AG04450 (cell line): ENCODE results near the gene TPP2. TPM values are rescaled to one million over a fixed set of nuclear protein-coding genes. Genes with fewer than 3 reads are reported as not detected.
A peak's percentile ranks its signal among the peaks of the same experiment; 100 is the strongest.

Source experiments
- CTCF ChIA-PET: fragments of 300-600, 350-600 bp; formaldehyde crosslinking; extraction: SDS; loops from one replicate; lab custom pipeline; 2022; ENCODE audit warnings: antibody characterized with exemption, inconsistent platforms; lab: Charles Lee
- POLR2A ChIA-PET: fragments of 350-600 bp; formaldehyde crosslinking; extraction: SDS; loops from one replicate; lab custom pipeline; 2021; ENCODE audit warnings: antibody characterized with exemption, inconsistent platforms; lab: Yijun Ruan, JAX
- DNase-seq: peaks from one replicate; pipeline ENCODE4 v3.0.0-alpha.2; 2011; ENCODE audit warnings: low read depth, low spot score
- H3K27ac ChIP-seq: one replicate; pipeline ENCODE4 v1.5.1; 2012; ENCODE audit warnings: low read depth, low read length, control low read depth
- H3K27me3 ChIP-seq: one replicate; pipeline ENCODE4 v1.6.0; 2012; ENCODE audit warnings: low read length; ENCODE audit not compliant: control insufficient read depth, insufficient read depth
- H3K4me3 ChIP-seq: 2 replicates; pipeline ENCODE4 v1.5.1; 2011; ENCODE audit warnings: mild to moderate bottlenecking, low read depth, low read length, control low read depth
- H3K9me3 ChIP-seq: 2 replicates; pipeline ENCODE4 v1.5.1; 2012; ENCODE audit warnings: low read length; ENCODE audit not compliant: control insufficient read depth, insufficient read depth
- polyA plus RNA-seq: library from polyadenylated mRNA; depleted of rRNA; stranded (reverse); fragments of >200 nt; gene quantifications from 2 replicates; pipeline ENCODE4 v1.2.3, GENCODE V29; 2011
- TF ChIP-seq, protein P1 (sequence below): IDR thresholded peaks from 2 replicates; pipeline ENCODE4 v1.5.1; 2011; ENCODE audit warnings: low read depth, low read length, control low read depth, inconsistent platforms

Gene TPP2
- polyA plus RNA-seq, 1 experiment, result 49.8 TPM

- no peak for DNase-seq
- Histone ChIP-seq H3K9me3 (peaks cover 4% of the 10 kb centered on the region; the same call in 1 of the 2 replicates), H3K4me3 (no peak overlapping the region), H3K27ac (no peak overlapping the region), H3K27me3 (no peaks in the 10 kb centered on the region)
- TF ChIP-seq, protein P1, sequence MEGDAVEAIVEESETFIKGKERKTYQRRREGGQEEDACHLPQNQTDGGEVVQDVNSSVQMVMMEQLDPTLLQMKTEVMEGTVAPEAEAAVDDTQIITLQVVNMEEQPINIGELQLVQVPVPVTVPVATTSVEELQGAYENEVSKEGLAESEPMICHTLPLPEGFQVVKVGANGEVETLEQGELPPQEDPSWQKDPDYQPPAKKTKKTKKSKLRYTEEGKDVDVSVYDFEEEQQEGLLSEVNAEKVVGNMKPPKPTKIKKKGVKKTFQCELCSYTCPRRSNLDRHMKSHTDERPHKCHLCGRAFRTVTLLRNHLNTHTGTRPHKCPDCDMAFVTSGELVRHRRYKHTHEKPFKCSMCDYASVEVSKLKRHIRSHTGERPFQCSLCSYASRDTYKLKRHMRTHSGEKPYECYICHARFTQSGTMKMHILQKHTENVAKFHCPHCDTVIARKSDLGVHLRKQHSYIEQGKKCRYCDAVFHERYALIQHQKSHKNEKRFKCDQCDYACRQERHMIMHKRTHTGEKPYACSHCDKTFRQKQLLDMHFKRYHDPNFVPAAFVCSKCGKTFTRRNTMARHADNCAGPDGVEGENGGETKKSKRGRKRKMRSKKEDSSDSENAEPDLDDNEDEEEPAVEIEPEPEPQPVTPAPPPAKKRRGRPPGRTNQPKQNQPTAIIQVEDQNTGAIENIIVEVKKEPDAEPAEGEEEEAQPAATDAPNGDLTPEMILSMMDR, result no peak
- ChIA-PET POLR2A (no interaction called here), CTCF (interaction anchor here (1.0 to 1.4 kb wide), 2 partner anchors 63 to 70 kb away, joined by 3 to 4 read pairs; no protein-coding TSS in a partner anchor)
Measured at GRCh38 chr13:102654756-102655155, 58.0 kb downstream of the TPP2 start.

DNA sequence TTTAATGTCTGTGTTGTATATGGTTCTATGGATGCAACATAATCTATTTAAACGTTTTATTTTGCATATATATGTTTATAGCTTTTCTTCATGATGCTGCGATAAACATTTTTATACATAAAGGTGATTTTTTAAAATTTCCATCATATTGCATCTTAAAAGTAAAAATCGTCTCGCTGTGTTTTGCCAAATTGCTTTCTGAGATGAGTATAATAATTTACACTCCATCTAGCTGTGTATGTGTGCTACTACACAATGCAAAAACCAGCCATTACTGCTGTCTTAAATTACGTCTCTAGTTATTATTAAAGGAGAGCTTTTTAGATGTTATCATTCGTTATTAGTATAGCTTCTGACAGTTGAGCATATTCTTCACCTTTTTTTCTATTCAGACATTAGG is 60.8 kb downstream of the TPP2 start:
- Histone ChIP-seq H3K27me3 (no peaks in the 10 kb centered on the region), H3K4me3 (no peak overlapping the region), H3K9me3 (peaks cover 4% of the 10 kb centered on the region; the same call in 1 of the 2 replicates), H3K27ac (no peak overlapping the region)
- TF ChIP-seq, protein P1, result peak; percentile 36
- DNase-seq, result no peak
- ChIA-PET CTCF (interaction anchor here (1.2 to 2.3 kb wide), 3 partner anchors 36 to 66 kb away, joined by 3 to 6 read pairs (median 5); no protein-coding TSS in a partner anchor), POLR2A (interaction anchor here (0.6 kb wide), 1 partner anchor 61 kb away, joined by 3 read pairs; the partner anchor contains the start of gene TPP2)

DNA sequence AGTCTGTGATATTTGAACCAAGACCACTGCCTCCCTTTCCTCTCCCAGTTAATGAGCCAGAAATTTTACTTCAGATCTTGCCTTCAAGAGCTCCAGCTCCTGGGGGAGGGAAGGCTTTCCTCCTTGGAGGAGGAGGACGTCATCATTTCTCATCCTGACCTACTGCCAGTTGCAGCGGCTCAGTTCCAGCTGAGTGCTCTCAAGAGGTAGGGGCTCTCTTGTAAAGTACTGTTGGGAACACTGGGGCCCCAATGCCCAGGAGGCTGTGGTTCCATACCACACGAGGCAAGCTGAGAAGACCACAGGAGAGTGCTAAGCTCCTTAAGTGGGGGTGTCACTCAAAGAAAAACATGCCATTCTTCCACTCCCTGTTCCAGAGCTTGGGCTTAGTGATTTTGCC is 61.9 kb downstream of the TPP2 start:
- POLR2A ChIA-PET, result no interaction called here
- Histone ChIP-seq H3K9me3 (peaks cover 4% of the 10 kb centered on the region; the same call in 1 of the 2 replicates), H3K27ac (no peak overlapping the region), H3K4me3 (no peak overlapping the region), H3K27me3 (no peaks in the 10 kb centered on the region)
- TF ChIP-seq, protein P1, result no peak
- no peak for DNase-seq
- CTCF ChIA-PET, result interaction anchor here (2.3 kb wide), 1 partner anchor 56 kb away, joined by 6 read pairs; no protein-coding TSS in a partner anchor

DNA sequence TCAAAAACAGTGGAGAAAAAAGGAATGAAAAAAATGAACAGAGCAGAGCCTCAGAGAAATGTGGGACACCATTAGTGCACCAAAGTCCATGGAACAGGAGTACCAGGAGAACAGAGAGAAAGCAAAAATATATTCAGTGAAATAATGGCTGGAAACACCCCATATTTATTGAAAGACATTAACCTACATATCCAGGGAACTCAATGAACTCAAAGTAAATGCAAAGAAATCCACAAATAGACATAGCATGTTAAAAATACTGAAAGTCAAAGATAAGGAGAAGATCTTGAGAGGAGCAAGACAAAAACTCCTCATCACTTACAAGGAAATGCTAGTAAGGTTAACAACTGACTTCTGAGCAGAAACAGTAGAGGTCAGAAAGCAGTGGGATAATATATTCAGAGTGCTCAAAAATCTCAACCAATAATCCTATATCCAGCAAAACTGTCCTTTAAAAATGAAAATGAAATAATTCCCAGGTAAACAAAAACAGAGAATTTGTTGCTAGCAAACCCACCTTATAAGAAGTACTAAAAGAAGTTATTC is 62.5 kb downstream of the TPP2 start:
- TF ChIP-seq, protein P1, result no peak
- H3K27me3 ChIP-seq, result no peaks in the 10 kb centered on the region
- DNase-seq, result no peak
- no peak overlapping the region for H3K27ac ChIP-seq
- H3K4me3 ChIP-seq, result no peak overlapping the region
- CTCF ChIA-PET, result interaction anchor here (1.6 to 2.3 kb wide), 2 partner anchors 56 to 211 kb away, joined by 3 to 6 read pairs; no protein-coding TSS in a partner anchor
- peaks cover 4% of the 10 kb centered on the region; the same call in 1 of the 2 replicates for H3K9me3 ChIP-seq
- POLR2A ChIA-PET, result no interaction called here

DNA sequence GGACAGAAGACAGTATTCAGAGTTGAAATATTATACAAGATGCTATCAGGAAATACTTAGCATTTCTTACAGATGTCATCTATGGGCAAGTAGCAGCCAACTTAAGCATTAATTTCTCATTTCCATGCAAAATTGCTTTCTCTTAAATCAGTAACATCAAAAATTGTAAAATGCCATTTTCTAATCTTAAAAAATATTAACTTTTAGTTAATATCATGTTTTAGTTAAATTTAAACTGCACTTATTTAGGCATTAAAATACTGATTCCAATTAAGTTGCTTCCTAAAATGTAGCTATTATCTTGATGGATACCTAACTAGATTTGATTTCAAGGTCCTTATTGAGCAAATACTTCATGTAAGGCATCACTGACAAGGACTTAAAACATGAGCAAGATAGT is 70.2 kb downstream of the TPP2 start:
- POLR2A ChIA-PET, result no interaction called here
- Histone ChIP-seq H3K27me3 (no peaks in the 10 kb centered on the region), H3K27ac (no peak overlapping the region), H3K9me3 (no peaks in the 10 kb centered on the region), H3K4me3 (no peak overlapping the region)
- no peak for DNase-seq
- TF ChIP-seq, protein P1, result no peak
- CTCF ChIA-PET, result interaction anchor here (1.1 to 1.6 kb wide), 2 partner anchors 75 to 133 kb away, joined by 3 to 5 read pairs; no protein-coding TSS in a partner anchor
